Pancreas (tissue), 10 donors: ENCODE measurements around the gene ZFAND3. TPM values are rescaled to one million over a fixed set of nuclear protein-coding genes. Genes with fewer than 3 reads are reported as not detected.

Experiments used
- ATAC-seq, 4 donors: fragments of 200-7000 bp; cut with Tn5 transposase; one replicate each; pipeline versions ENCODE4 v1.8.0 to v1.9.1; 2020; ENCODE audit warnings: mild to moderate bottlenecking in 4 of 4, moderate library complexity in 4 of 4
- DNase-seq, 6 donors: peaks; one replicate each; pipeline ENCODE4 v3.0.0-alpha.2; 2020
- FAIRE-seq: peaks from 2 replicates; lab custom pipeline; 2012; peaks lifted over from hg19 to GRCh38; lab: Jason Lieb, UNC
- H3K27ac ChIP-seq, 4 donors: fragments of 200-600 bp; sonication (generic); 1 replicate in 3 of 4; 2 replicates in 1 of 4; pipeline versions ENCODE4 v1.5.0 to v1.8.0; 2020
- H3K27me3 ChIP-seq, 4 donors: fragments of 200-600 bp; one replicate each; pipeline ENCODE4 v1.8.0; 2021
- H3K36me3 ChIP-seq, 3 donors: fragments of 200-600 bp; sonication (generic) in 1 of 3; one replicate each; pipeline versions ENCODE4 v1.5.0 to v1.8.0; 2020 to 2021
- H3K4me1 ChIP-seq, 3 donors: fragments of 200-600 bp; one replicate each; pipeline ENCODE4 v1.8.0; 2021
- H3K4me3 ChIP-seq, 4 donors: fragments of 200-600 bp; sonication (generic) in 2 of 4; one replicate each; pipeline versions ENCODE4 v1.5.0 to v1.8.0; 2020 to 2021
- H3K9me3 ChIP-seq, 4 donors: fragments of 200-600 bp; one replicate each; pipeline ENCODE4 v1.8.0; 2021
- WGBS, 2 donors: extraction: QIAGEN DNeasy Blood & Tissue Kit; methylation state at CpG; one replicate each; pipeline ENCODE4 v1.1.7; 2013; 5-methylcytosine and 5-hydroxymethylcytosine counted together
- intact Hi-C, 3 donors: fragments of 100-400 bp; cut with DNase I; formaldehyde crosslinking; loops; one replicate each; pipeline versions ENCODE4 v1.11.1 to v1.14.2; 2022
- polyA plus RNA-seq, 2 donors: library from polyadenylated mRNA; stranded (reverse); fragments of 200-250 nt; gene quantifications; one replicate each; pipeline ENCODE4 v1.2.3, GENCODE V29; 2013
- total RNA-seq, 6 donors: library from RNA; stranded (reverse); fragmentation: NEBNext Ultra II Directional in 4 of 6; extraction: Animal tissue kit (Norgen Biotek cat#: 25700) in 4 of 6; gene quantifications; one replicate each; pipeline versions ENCODE4 v1.2.1 to v1.2.4, GENCODE V29; 2021 to 2023
- TF ChIP-seq, protein P1 (sequence below), 4 donors: fragments of 200-600 bp; sonication (generic) in 3 of 4; IDR thresholded peaks; one replicate each; pipeline versions ENCODE4 v1.5.0 to v1.8.0; 2021; ENCODE audit warnings: antibody characterized with exemption in 4 of 4
- donor health status: healthy with polysubstance abuse.
- donor health status: DM: no; HTN: no; CAD: no; lungs with moderate emphysema.
- donor health status: DM: no; HTN: no; CAD: no.
- donor health status: control.
- donor health status: control.
- donor health status: Bipolar disorder and iron deficiency.
- donor health status: DM: yes; HTN: yes; CAD: no.
- donor health status: DM: no; HTN: no; CAD: no.
- donor health status: DM: no; HTN: no; CAD: no.
- donor health status: DM: yes; HTN: yes; CAD: no.

Gene ZFAND3
- total and polyA plus RNA-seq, 8 donors = 13.1 to 49.8 (median 31.8) TPM

DNA sequence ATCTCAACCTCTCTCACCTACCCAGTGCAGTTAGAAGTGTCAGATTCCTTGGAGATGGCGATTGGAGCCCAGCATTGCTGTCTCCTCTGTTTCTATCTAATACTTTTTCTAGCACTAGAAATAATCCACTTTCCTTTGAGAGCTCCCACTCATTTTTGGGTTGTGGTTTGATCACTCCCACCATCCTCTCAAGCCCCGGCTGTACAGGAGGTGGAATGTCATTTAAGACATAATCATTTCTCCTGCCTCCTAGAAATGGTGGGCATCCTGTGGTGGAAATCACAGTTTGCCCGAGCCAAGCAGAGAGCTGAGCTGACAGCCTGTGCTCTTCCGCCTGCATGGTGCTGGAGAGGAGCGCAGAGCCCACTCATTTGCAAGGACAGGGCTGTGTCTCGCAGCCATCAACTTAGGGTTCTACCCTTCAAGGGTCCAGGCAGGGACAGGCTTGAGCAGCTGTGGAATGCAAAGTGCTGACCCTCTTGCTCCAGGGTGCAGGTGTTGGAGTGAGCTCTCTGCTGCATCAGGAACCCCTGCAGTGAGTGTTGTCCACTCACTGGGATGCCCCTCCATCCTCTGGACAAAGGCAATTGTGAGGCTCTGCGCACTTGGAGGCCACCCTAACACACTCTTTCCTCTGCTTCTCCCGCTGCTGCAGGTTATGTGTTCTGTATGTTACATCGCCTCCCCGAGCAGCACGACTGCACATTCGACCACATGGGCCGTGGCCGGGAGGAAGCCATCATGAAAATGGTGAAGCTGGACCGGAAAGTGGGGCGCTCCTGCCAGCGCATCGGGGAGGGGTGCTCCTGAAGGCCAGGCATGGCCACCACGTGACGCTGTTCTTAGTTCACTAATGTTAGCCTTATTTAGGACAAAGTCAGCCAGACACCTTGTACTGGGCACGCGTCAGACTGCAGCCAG lies 332.3 kb downstream of the ZFAND3 start:
- Histone ChIP-seq H3K27me3 (no peaks in the 10 kb centered on the region), H3K4me3 (no peak overlapping the region), H3K9me3 (no peaks in the 10 kb centered on the region), H3K36me3 (no peaks in the 10 kb centered on the region), H3K4me1 (peaks cover 4 to 17% (median 5%) of the 10 kb centered on the region in 3 donors), H3K27ac (peak overlapping the region in 1 of 4 donors; percentile 27)
- 89 to 90% methylated on average over 22 of the region's 22 CpGs for WGBS, 2 donors
- DNase-seq (no peak), FAIRE-seq (no peak), ATAC-seq (peak in 2 of 4 donors; percentile 14 to 34)
- TF ChIP-seq, protein P1, sequence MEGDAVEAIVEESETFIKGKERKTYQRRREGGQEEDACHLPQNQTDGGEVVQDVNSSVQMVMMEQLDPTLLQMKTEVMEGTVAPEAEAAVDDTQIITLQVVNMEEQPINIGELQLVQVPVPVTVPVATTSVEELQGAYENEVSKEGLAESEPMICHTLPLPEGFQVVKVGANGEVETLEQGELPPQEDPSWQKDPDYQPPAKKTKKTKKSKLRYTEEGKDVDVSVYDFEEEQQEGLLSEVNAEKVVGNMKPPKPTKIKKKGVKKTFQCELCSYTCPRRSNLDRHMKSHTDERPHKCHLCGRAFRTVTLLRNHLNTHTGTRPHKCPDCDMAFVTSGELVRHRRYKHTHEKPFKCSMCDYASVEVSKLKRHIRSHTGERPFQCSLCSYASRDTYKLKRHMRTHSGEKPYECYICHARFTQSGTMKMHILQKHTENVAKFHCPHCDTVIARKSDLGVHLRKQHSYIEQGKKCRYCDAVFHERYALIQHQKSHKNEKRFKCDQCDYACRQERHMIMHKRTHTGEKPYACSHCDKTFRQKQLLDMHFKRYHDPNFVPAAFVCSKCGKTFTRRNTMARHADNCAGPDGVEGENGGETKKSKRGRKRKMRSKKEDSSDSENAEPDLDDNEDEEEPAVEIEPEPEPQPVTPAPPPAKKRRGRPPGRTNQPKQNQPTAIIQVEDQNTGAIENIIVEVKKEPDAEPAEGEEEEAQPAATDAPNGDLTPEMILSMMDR (IDR thresholded peaks at IDR 0.05) = no peak
- intact Hi-C loops = no loop called here

DNA sequence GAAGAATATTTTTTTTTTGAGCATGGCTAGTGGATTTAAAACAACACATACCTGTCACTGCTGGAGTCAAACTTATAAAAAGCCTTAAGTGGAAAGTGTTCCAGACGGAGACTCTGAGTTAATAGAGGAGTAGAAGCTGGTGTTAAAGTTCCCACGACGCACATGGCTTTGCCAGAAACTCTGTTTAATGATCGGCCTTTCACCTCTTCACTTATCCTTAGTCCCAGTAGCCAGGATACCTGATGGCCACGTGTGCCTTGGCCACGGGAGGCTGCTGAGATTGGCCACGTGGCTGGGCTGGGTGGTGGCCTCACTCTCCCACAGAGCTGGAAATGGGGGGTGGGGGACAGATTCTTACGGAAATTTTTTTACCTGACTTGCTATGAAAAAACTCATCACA lies 333.1 kb downstream of the ZFAND3 start:
- ATAC-seq = peak; percentile 56 to 81 (median 78)
- intact Hi-C loops = no loop called here
- H3K27me3 ChIP-seq = no peaks in the 10 kb centered on the region
- TF ChIP-seq, protein P1 (IDR thresholded peaks at IDR 0.05) = no peak
- H3K4me1 ChIP-seq = peaks cover 4 to 17% (median 5%) of the 10 kb centered on the region in 3 donors
- H3K4me3 ChIP-seq = no peak overlapping the region
- H3K9me3 ChIP-seq = no peaks in the 10 kb centered on the region
- DNase-seq = peak in 2 of 6 donors; percentile 54 to 55
- 48% methylated on average over 8 of the region's 8 CpGs for WGBS, 2 donors
- FAIRE-seq = no peak
- H3K27ac ChIP-seq = peak overlapping the region in 1 of 4 donors; percentile 27
- H3K36me3 ChIP-seq = no peaks in the 10 kb centered on the region

DNA sequence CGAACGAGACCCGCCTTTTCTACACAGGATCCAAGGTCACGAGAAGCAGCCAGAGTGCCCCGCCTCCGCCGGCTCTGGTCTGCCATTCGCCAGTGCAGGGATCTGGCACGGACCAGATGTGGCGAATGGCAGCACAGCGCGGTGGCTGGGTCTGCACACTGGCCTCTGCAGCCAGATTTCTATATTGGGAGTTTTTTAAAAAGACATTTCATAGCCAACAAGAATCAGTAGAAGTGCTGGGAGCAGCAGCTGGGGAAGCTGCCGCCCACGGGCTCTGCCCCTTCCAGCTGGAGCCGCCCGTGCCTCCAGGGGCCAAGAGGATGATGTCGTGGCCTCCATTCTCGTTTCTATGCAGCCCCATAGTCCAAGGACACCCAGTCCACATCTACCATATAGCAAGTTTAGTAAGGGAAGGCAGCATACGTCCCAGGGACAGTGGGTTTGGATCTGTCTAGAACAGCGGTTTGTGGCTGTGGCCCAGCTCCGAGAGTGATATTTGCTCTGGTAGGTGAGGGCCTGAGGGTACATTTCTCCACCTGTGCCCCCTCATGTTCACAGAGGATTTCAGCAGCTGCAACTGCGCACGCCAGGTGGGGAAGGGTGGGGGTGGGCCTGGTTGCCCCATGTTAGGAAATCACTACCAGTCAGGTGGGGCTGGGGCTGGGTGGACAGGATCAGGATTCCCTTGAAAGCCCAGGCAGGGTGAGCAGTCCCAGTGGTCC lies 333.7 kb downstream of the ZFAND3 start:
- H3K9me3 ChIP-seq = no peaks in the 10 kb centered on the region
- WGBS, 2 donors = 81 to 85% methylated on average over 23 of the region's 23 CpGs
- no peak overlapping the region for H3K27ac ChIP-seq
- DNase-seq (no peak), FAIRE-seq (no peak), ATAC-seq (peak in 2 of 4 donors; percentile 27 to 43)
- peaks cover 4 to 17% (median 5%) of the 10 kb centered on the region in 3 donors for H3K4me1 ChIP-seq
- TF ChIP-seq, protein P1 (IDR thresholded peaks at IDR 0.05) = no peak
- intact Hi-C loops = no loop called here
- H3K27me3 ChIP-seq = no peaks in the 10 kb centered on the region
- no peak overlapping the region for H3K4me3 ChIP-seq
- no peaks in the 10 kb centered on the region for H3K36me3 ChIP-seq

DNA sequence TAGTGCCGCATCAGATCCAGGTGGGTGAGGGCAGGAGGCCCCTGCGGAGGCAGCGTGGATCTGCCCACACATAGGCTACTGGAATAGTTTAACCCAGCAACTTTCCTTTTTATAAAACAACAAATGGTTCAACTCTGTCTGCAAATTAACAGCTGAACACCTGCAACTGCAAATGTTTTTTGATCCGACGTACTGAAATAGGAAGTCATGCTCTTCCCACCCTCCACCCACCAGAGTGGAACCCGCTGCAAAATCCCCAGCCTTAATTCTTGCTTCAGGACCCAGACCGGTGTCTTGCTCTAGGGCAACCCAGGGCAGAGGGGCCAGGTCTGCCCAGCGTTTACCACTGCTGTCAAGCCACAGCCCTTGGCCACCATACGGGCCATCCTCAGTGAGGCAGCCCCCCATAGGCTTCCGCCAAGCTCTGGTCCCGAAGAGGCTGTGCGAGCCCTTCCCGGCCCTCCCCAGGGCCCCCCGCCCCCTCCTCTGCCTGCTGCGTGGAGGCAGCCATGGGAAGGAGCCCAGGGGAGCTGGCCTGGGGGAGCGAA lies 334.3 kb downstream of the ZFAND3 start:
- Histone ChIP-seq H3K9me3 (no peaks in the 10 kb centered on the region), H3K36me3 (no peaks in the 10 kb centered on the region), H3K4me3 (no peak overlapping the region), H3K27me3 (no peaks in the 10 kb centered on the region), H3K4me1 (peaks cover 4 to 17% (median 4%) of the 10 kb centered on the region in 3 donors), H3K27ac (no peak overlapping the region)
- ATAC-seq (no peak), DNase-seq (no peak), FAIRE-seq (no peak)
- intact Hi-C loops = no loop called here
- 93 to 96% methylated on average over 16 of the region's 16 CpGs for WGBS, 2 donors
- TF ChIP-seq, protein P1 (IDR thresholded peaks at IDR 0.05) = no peak
